GM23248 (cell line): ENCODE measurements around the gene B3GALT5.

Experiments
- EZH2 ChIP-seq: fragments of 200-600 bp; sonication (generic); IDR thresholded peaks from 2 replicates; pipeline ENCODE4 v1.6.1; 2018; ENCODE audit warnings: antibody characterized with exemption, mild to moderate bottlenecking; ENCODE audit not compliant: insufficient read depth, poor library complexity, severe bottlenecking
- EZH2phosphoT487 ChIP-seq: fragments of 200-600 bp; sonication (generic); IDR thresholded peaks from 2 replicates; pipeline ENCODE4 v1.6.1; 2018; ENCODE audit warnings: antibody characterized with exemption, moderate library complexity, mild to moderate bottlenecking, low read depth; ENCODE audit not compliant: insufficient read depth

- TF ChIP-seq EZH2phosphoT487 (no peak), EZH2 (no peak)
These were observed 83.9 kb downstream of the B3GALT5 start for GRCh38 chr21:39696618-39697017.
